HUES48 (cell line): ENCODE data around the gene SFMBT1.

Experiments used
- H3K27ac ChIP-seq: one replicate; pipeline ENCODE4 v1.7.0; 2013; ENCODE audit warnings: low read depth, low read length, inconsistent platforms
- H3K27me3 ChIP-seq: 2 replicates; pipeline ENCODE4 v1.6.1; 2013; ENCODE audit warnings: mild to moderate bottlenecking, low read length; ENCODE audit not compliant: control insufficient read depth, insufficient read depth
- H3K36me3 ChIP-seq: 2 replicates; pipeline ENCODE4 v1.6.1; 2013; ENCODE audit warnings: low read length; ENCODE audit not compliant: control insufficient read depth, insufficient read depth
- H3K4me1 ChIP-seq: 2 replicates; pipeline ENCODE4 v1.6.1; 2013; ENCODE audit warnings: mild to moderate bottlenecking, low read length; ENCODE audit not compliant: control insufficient read depth, insufficient read depth
- H3K4me3 ChIP-seq: 2 replicates; pipeline ENCODE4 v1.5.1; 2013; ENCODE audit warnings: mild to moderate bottlenecking, low read depth, low read length
- H3K9ac ChIP-seq: 2 replicates; pipeline ENCODE4 v1.6.1; 2013; ENCODE audit warnings: mild to moderate bottlenecking, low read depth, low read length, moderate library complexity
- H3K9me3 ChIP-seq: 2 replicates; pipeline ENCODE4 v1.6.1; 2013; ENCODE audit warnings: low read length; ENCODE audit not compliant: control insufficient read depth, insufficient read depth

The SFMBT1 gene

DNA sequence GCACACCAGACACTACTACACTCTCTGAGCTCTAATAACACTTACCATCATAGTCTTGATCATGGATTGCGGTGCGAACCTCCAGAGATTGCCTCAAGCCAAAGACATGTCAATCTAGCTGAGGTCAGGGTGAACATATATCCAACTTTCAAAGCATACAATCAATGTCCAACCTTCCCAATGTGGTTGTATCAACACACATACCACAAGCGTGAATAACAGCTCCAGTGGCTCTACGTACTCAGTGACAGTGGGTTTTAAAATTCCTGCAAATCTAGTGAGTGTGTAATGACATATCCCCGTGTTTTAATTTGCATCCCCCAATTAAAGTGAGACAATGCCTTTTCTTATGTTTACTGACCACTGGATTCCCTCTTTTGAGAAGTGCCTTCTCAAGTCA is 29.6 kb downstream of the SFMBT1 start:
- H3K9me3 ChIP-seq = no peaks in the 10 kb centered on the region

DNA sequence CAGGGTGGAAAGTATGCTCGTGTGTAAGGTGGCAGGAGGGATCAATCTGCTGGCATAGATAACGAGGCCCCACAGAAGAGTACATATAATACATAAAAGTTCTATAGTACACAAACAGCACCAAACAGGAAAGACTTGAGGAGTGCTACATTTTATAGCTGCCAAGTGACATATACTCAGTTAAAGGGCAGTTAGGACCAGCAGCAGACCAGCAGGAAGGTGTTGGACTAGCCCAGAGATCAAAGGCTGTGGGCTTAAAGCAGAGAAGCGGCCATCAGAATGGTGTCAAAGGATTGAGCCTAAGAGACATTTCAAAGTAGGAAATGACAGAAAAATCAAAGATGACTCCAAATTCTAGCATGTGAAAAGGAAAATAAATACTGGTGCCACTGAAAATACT is 34.5 kb downstream of the SFMBT1 start:
- H3K9ac ChIP-seq = no peak overlapping the region
- no peaks in the 10 kb centered on the region for H3K36me3 ChIP-seq
- no peaks in the 10 kb centered on the region for H3K27me3 ChIP-seq
- no peaks in the 10 kb centered on the region for H3K9me3 ChIP-seq
- peaks cover 9% of the 10 kb centered on the region for H3K4me1 ChIP-seq
- H3K4me3 ChIP-seq = no peak overlapping the region
- no peak overlapping the region for H3K27ac ChIP-seq

More for the DNA sequence above, 29.6 kb downstream of the SFMBT1 start:
- Histone ChIP-seq H3K4me1 (peaks cover 19% of the 10 kb centered on the region), H3K4me3 (no peak overlapping the region), H3K36me3 (no peaks in the 10 kb centered on the region), H3K27me3 (no peaks in the 10 kb centered on the region), H3K9ac (no peak overlapping the region), H3K27ac (no peak overlapping the region)

DNA sequence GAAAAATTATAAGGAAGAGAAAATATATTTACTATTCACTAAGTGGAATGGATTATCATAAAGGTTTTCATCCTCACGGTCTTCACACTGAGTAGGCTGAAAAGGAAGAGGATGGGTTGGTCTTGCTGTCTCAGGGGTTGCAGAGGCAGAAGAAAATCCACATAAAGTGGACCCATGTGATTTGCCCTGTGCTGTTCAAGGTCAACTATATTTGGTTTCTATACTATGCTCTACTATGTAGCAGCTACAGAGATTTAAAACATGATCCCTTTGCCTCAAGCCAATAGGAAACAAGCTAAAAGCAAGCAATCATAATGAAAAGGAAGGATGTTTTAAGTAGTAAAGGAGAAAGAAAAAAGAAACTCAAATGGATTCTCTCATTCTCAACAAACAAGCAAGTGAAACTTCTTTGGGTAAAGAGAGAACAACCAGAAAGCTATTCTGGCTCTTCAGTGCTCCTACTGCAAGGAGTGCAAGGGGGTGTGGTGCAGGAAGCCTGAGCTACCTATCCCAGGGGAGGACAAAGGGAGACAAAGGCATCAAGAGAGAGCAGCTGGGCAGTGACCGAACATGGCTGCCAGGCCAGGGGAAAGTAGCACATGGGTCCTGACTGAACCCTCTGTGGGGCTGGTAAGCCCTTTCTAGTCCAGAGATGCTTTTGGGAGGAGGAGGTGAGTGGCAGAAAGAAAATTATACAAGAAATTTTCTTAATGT is 35.9 kb downstream of the SFMBT1 start:
- Histone ChIP-seq H3K27me3 (no peaks in the 10 kb centered on the region), H3K9ac (no peak overlapping the region), H3K9me3 (no peaks in the 10 kb centered on the region), H3K36me3 (no peaks in the 10 kb centered on the region), H3K4me1 (peaks cover 8% of the 10 kb centered on the region), H3K27ac (no peak overlapping the region), H3K4me3 (no peak overlapping the region)

DNA sequence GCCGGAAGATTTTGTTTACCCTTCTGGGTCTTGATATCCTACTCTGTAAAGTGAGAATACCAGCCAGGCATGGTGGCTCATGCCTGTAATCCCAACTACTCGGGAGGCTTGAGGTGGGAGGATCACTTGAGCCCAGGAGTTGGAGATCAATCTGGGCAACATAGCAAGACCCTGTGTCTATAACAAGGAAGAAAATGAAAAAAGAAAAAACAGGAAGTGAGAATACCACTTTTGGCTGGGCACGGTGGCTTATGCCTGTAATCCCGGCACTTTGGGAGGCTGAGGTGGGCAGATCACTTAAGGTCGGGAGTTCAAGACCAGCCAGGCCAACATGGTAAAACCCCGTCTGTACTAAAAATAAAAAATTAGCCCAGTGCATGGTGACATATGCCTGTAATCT is 36.9 kb downstream of the SFMBT1 start:
- Histone ChIP-seq H3K27ac (no peak overlapping the region), H3K4me3 (no peak overlapping the region), H3K9me3 (no peaks in the 10 kb centered on the region), H3K27me3 (no peaks in the 10 kb centered on the region), H3K36me3 (no peaks in the 10 kb centered on the region), H3K9ac (no peak overlapping the region), H3K4me1 (peaks cover 8% of the 10 kb centered on the region)

DNA sequence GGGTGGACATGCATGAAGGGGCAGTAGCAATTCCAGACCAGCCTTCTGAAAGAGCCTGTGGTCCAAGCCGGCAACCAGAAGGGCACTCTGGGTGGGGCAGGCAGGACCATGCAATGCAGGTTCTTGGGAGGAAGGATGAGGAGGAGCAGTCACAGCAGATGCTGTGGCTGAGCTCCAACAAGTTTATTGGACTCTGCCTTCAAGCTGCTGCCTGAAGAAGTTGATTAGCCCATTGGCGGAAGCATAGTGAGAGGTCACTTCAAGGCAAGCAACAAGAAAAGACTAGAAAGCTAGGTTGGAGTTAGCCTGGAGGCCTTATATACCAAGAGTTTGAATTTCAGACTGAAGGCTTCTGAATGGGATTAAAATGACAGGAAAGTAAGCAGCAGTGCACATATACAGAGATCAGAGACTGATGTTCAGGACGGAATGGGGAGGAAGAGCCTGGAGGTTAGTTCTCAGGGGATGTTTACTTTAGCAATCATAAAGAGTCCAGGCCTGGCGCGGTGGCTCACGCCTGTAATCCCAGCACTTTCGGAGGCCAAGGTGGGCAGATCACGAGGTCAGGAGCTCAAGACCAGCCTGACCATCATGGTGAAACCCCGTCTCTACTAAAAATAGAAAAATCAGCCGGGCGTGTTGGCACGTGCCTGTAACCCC is 39.9 kb downstream of the SFMBT1 start:
- H3K27me3 ChIP-seq = no peaks in the 10 kb centered on the region
- H3K36me3 ChIP-seq = no peaks in the 10 kb centered on the region
- H3K4me1 ChIP-seq = peaks cover 8% of the 10 kb centered on the region
- H3K4me3 ChIP-seq = no peak overlapping the region
- no peaks in the 10 kb centered on the region for H3K9me3 ChIP-seq
- H3K27ac ChIP-seq = no peak overlapping the region
- H3K9ac ChIP-seq = no peak overlapping the region

DNA sequence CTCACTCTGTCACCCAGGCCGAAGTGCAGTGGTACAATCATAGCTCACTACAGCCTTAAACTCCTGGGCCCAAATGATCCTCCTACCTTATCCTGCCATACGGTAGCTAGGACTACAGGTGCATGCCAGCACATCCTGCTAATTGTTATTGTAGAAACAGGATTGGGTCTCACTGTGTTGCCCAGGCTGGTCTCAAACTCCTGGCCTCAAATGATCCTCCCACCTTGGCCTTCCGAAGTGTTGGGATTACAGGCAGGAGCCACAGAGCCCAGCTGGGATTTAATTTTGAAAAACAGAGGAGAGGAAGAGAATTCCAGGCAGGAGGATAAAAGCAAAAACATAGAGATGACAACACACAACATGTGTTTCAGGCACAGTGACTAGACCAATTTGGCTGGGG is 40.5 kb downstream of the SFMBT1 start:
- H3K27ac ChIP-seq = no peak overlapping the region
- no peaks in the 10 kb centered on the region for H3K27me3 ChIP-seq
- peaks cover 6% of the 10 kb centered on the region for H3K4me1 ChIP-seq
- no peaks in the 10 kb centered on the region for H3K36me3 ChIP-seq
- no peak overlapping the region for H3K9ac ChIP-seq
- H3K9me3 ChIP-seq = no peaks in the 10 kb centered on the region
- H3K4me3 ChIP-seq = no peak overlapping the region

DNA sequence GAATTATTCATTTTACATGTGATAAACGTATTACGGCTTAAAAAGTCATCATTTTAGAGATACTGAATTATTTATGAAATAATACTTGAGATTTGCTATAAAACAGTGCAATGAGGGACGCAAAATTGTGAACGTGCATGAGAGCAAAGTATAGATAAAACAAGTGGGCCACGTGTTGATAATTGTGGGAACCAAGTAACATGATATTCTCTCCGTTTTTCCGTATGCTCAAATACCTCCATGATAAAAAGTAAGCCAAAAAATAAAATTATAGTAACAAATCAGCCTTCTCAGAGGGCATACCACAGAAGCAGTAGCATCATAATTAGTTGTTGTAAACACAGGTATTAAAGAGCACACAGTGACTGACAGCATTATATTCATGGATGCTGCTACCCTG is 42.6 kb downstream of the SFMBT1 start:
- H3K36me3 ChIP-seq = no peaks in the 10 kb centered on the region
- H3K27me3 ChIP-seq = no peaks in the 10 kb centered on the region
- no peaks in the 10 kb centered on the region for H3K9me3 ChIP-seq
- H3K4me3 ChIP-seq = no peak overlapping the region
- no peaks in the 10 kb centered on the region for H3K4me1 ChIP-seq
- H3K27ac ChIP-seq = no peak overlapping the region
- H3K9ac ChIP-seq = no peak overlapping the region

DNA sequence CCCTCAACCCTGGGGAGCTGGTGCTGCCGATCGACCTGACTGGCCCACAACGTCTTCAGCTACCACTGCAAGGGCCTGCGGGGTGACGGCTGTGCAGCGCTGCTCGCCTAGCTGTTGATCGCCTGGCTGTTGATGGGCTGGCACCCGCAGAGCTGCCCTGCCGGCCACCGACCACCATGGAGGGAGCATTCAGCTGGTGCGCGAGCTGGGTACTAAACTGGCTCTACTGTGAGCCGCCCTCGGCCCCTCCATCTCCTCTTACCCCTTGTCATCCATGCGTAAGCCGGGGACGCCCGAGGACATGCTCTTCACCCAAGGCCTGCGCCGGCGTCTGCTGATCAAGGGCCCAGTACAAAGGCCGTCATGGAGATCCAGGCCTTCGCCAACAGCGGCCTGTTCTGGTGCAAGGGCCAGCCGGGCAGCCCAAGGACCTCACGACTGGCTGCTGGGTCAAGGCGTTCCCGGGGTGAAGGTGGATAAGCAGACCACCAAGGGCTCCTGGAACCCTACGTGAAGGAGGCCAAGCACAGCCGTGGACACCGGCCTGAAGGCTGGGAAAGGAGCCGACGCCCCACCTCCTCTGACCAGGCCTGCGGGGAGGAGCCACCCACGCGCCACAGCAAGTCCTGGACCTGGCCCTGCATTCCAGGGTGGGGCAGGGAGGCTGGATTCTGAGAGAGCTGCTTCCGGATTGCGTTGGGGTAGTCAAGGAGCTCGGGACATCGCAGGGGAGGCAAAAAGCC is 46.9 kb downstream of the SFMBT1 start:
- H3K9me3 ChIP-seq = no peaks in the 10 kb centered on the region
- no peak overlapping the region for H3K4me3 ChIP-seq
- H3K27me3 ChIP-seq = no peaks in the 10 kb centered on the region
- H3K36me3 ChIP-seq = no peaks in the 10 kb centered on the region
- no peak overlapping the region for H3K9ac ChIP-seq
- no peak overlapping the region for H3K27ac ChIP-seq
- H3K4me1 ChIP-seq = no peaks in the 10 kb centered on the region

DNA sequence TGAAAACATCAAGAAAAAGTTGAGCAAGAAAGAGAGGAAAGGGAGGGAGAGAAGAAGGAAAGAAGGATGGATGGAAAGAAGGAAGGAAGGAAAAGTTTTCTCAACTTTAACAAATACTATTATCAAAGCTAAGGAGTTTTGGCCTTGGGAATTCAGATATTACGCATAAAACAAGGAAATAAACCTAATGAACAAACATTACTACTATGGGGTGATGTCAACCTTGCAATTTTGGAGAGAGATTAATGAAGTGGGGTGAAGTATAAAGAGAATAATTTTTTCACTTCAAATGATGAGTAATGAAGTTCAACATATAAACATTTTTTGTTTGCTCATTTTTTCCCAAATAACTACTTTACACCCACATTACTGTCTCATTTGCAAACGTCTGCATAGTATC is 55.2 kb downstream of the SFMBT1 start:
- Histone ChIP-seq H3K9ac (no peak overlapping the region), H3K27me3 (no peaks in the 10 kb centered on the region), H3K4me1 (no peaks in the 10 kb centered on the region), H3K4me3 (no peak overlapping the region), H3K36me3 (no peaks in the 10 kb centered on the region), H3K9me3 (no peaks in the 10 kb centered on the region), H3K27ac (no peak overlapping the region)

DNA sequence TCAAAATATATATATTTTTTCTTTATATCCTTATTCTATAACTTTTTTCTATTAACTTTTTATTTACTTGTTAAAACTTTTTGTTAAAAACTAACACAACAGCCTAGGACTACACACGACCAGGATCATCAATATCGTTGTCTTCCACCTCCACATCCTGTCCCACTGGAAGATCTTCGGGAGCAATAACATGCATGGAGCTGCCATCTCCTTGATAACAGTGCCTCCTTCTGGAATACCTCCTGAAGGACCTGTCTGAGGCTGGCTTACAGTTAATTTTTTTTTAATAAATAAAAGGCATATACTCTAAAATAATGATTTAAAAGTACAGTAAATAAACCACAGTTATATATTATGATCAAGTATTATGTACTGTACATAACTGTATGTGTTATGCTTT is 58.9 kb downstream of the SFMBT1 start:
- Histone ChIP-seq H3K9ac (no peak overlapping the region), H3K27ac (no peak overlapping the region), H3K4me3 (no peak overlapping the region), H3K36me3 (no peaks in the 10 kb centered on the region), H3K27me3 (no peaks in the 10 kb centered on the region), H3K9me3 (no peaks in the 10 kb centered on the region), H3K4me1 (no peaks in the 10 kb centered on the region)

DNA sequence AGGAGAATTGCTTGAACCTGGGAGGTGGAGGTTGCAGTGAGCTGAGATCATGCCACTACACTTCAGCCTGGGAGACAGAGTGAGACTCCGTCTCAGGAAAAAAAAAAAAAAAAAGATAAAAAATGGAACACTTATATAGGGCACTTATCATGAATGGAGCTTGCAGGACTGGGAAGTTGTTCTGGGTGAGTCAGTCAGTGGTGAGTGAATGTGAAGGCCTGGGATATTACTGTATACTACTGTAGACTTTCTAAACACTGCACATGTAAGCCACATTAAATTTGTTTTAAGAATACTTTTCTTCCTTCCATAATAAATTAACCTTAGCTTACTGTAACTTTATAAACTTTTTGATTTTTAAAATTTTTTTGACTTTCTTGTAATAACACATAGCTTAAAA is 59.8 kb downstream of the SFMBT1 start:
- H3K4me3 ChIP-seq = no peak overlapping the region
- no peaks in the 10 kb centered on the region for H3K4me1 ChIP-seq
- H3K27me3 ChIP-seq = no peaks in the 10 kb centered on the region
- H3K9ac ChIP-seq = no peak overlapping the region
- H3K9me3 ChIP-seq = no peaks in the 10 kb centered on the region
- H3K36me3 ChIP-seq = no peaks in the 10 kb centered on the region
- no peak overlapping the region for H3K27ac ChIP-seq
